ENCODE measurements around the gene TMEM253.

DNA sequence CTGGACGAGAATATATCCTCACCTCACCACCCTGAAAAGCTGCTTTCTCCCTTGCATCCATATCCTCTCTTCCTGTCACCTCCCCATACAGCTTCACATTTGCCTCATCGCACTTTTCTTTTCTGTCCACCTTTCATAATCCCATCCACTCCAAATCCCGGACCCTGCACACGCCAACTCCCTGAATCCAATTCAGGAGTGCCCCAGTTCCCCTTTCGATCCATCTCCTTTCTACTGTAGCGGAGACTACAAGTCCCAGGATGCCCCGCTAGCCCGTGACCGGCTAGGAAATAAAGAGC, 2.5 kb downstream of the TMEM253 start:
- TF ChIP-seq CTCF (IDR thresholded peaks at IDR 0.05) (no peak), FOXJ3 (CRISPR knock-in tag; IDR thresholded peaks at IDR 0.05) (no peak)
